ENCODE data around the gene SLC23A2.
"Not testable (repeated sequence)": the region's sequence is repeated elsewhere in the genome, so short reads cannot be mapped to it uniquely, and the experiment has no call there.

Gene SLC23A2

GRCh38 chr20:4897600-4897999 lies 103.7 kb downstream of the SLC23A2 start:
- no peak for DNase-seq

DNA sequence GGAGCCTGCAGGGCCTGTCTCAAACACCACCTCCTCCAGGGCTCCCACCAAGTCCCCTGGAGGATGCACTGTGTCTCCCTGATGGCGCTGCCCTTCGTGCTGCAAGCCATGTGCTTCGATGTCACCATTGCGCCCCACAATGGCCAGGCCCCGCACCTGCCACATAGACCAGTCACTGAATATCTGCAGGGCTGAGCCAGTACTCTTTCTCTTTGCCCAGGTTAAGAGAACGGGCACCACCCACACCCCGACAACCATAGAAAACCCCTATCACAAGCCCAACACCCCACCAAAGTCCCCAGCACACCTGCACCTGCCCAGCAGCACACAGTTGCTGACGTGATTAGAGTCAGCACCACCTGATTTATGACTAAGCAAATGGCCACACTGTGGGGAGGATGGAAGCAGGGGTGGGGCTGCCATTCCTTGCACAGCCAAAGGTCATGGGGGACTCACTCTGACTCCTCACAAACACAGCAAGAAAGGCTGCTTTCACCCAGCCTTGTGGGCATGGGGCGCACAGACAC lies 104.3 kb downstream of the SLC23A2 start:
- DNase-seq, result no peak

DNA sequence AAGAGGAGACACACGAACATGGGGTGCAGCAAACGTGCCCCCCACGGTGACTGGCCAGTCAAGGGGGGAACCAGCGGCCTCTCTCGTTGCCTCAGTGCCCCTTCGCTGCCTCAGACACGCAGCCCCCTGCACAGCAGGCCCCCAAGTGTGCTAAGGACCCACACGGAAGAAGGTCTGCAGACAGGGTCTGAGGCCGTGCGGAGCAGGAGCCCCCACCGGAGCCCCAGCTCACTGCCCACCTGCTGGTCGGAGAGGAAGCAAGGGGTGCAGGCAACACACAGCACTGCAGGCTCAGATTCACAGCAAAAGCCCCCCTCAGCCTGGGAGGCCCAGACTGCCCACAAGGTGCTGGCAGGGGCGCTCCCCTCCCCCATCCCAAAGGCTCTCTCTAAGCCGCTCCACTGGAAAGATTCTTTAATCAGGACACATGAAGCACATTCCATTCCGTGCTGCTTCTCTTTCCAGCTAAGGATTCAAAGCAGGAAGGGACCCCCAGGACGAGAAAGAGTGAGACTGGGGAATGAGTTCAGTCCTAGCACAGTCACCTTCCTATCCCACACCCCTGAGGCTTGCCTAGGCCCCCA lies 105.1 kb downstream of the SLC23A2 start:
- no peak for DNase-seq

DNA sequence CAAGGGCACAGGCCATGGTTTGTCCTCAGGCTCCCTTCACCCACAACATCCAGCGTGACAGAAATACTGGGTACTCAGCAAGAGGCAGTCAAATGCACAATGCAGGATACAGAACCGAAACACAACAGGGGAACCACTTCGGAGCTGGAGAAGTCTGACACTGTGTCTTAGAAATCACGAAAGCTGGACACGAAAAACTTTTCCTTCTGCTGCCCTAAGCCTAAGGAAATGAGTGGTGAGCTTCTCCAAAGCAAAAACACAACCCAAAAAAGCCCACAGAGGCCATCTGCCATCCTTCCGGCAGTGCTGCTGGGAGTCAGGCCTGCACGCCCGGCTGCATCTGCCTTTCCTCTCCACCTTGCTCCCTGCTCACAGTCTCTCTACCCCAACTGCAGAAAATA lies 106.3 kb downstream of the SLC23A2 start:
- DNase-seq, result no peak

DNA sequence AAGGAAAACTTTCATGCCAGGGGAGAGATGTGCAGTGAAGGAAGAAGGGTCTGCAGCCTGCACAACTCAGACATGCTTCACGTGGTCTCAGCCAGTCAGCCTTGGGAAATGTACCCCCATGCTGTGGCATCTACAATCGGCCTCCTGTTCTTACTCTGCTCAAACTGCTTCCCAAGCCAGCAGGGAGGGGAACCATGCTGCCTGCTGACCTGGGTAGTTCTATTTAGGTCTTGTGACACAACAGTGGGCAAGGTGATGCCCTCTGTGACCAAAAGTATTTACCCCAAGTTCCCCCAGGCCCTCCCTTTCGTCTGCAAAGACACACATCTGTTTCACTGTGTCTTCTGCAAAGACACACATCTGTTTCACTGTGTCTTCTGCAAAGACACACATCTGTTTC lies 106.9 kb downstream of the SLC23A2 start:
- no peak for DNase-seq

DNA sequence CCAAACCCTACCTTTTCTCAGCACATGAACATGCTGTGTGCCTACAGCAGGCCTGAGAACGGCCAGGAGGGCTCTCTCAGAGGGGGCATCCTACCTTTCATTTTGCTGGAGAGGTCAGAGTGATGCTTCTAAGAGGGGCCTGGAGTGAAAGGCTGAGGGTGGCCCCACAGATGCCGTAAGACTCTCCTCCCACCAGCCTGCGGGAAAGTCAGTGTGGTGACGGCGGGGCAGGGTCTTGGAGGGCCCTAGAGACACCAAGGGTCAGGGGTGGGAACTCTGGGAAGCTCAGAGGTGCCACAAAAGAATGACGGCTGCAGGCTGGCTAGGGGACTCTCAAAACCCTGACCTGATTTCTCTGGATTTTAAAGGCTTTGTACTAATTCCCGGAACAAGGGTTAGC lies 107.6 kb downstream of the SLC23A2 start:
- DNase-seq, result no peak

GRCh38 chr20:4891997-4892396 lies 109.3 kb downstream of the SLC23A2 start:
- DNase-seq, result no peak

DNA sequence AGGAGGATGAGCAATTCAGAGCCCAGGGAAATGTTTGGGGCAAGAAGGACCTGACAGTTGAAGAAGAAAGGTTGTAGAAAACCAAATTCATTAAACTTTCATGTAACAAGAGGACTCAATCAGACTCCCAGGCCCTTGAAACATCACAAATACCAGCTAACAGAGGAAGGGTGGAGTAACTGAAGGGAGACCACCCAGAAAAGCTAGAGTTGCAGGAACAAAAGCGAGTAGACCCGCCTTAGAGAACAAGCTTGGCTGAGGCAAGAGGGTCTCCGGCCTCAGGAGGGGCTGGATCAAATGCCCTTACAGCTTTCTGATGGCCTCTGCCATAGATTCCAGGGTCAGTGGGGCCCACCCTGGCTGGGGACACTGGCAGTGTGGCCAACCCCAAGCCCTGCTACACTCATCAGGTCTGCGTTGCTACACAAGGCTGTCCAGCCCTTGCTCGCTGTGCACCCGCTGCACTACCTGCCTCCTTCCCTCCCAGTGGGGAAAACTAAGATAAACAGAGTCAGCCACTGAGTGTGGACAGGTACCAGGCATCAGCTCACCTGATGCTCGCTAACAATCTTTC lies 110.0 kb downstream of the SLC23A2 start:
- no peak for DNase-seq

GRCh38 chr20:4889446-4889845 lies 111.9 kb downstream of the SLC23A2 start:
- DNase-seq, result no peak

GRCh38 chr20:4887586-4887985 lies 113.7 kb downstream of the SLC23A2 start:
- DNase-seq, result no peak

DNA sequence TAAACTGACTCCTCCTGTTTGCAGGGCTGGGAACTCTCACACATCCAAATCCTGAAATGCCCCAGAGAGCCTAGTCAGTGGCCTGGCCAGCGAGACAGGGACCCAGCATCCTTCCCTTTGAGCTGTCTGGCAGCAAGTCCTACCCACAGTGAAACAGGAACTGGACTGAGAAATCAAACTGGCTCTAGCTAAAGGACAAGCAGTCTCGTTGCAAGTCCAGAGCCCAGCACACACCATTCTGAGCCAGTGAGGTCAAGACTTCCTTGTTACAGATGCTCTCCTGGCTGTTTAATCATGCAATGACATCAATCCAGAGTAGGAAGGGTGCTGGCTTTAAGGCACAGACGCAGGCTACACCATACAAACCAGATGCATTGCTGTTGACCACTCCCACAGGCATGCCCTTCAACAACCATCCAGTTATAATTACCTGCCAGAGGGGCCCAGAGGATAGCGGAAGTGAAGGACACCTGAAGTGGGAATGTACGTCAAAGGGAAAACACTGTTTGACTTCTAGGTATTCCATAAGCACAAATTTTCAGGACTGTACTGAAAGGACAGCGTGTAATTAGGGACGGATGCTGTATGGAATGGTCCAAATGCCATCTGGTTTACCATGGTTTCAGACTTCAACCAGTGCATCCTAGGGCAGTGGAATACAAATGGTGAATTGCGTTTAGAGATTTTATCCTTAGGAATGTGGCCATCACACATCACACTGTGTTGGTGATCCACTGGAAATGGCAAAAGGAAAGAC lies 114.4 kb downstream of the SLC23A2 start:
- DNase-seq, result no peak

DNA sequence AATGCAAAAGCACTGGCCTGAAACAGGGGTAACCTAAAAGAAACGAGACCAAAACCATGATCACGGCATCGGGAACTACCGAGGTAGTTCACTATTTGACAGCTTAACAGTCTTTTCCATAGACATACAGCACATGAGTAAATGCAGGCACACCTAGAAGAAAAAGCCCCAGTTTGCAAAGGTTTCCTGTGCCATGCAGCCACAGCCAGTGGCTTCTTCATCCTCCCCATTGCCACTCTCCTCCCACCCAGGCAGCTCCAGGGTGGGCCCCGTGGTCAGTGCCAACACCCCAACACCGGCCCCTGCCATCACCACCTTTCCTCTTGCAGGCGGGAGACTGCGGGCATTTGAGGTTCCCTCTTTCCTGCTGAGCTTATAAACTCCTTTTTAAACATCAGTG lies 115.4 kb downstream of the SLC23A2 start:
- DNase-seq, result no peak

DNA sequence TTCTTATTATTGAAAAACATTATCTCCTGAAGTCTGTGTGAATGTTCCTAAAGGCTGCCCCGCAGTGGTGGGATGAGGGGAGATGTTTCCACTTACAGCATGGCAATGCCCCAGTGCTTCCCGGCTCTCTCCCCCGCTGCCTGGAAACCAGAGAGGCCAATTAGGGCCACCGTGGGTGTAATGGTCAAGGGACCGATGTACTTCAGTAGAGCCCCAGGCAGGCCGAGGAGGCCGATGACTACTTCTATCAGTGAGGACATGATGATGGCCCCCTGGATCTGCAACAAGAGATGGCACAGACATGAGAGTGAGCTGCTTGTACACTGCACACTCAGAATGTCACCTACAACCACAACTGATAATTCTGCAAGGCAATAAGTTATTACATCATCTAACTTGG lies 117.8 kb downstream of the SLC23A2 start:
- DNase-seq, result no peak

GRCh38 chr20:4883051-4883450 lies 118.3 kb downstream of the SLC23A2 start:
- DNase-seq, result no peak

GRCh38 chr20:4881006-4881730 lies 120.1 kb downstream of the SLC23A2 start:
- DNase-seq, result no peak

DNA sequence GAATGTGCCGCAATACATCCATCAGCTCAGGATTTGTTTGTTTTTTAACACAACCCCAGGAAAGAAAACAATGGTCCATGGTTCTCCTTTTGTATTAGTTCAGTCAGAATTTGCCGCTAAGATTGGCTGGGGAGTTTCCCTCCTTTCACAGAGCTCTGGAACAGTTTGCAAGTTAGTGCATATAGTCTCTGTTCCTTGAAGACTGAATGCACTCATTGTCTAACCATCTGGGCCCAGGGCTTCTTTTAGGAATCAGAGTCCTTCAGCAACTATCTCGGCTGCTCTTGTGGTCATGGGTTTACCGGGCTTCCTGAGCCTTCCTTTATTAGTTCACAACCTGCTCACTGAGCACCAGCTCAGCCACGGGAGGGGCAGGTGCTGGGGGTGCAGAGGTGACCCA lies 121.3 kb downstream of the SLC23A2 start:
- no peak for DNase-seq

DNA sequence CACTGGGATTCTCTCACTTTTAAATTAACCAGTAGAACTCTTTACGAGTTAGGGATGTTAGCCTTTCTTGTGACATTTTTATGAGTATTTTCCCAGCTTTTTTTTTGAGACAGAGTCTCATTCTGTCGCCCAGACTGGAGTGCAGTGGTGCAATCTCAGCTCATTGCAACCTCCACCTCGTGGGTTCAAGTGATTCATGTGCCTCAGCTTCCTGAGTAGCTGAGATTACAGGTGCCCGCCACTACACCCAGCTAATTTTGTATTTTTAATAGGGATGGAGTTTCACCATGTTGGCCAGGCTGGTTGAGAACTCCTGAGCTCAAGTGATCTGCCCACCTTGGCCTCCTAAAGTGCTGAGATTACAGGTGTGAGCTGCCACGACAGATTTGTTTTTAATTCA lies 123.2 kb downstream of the SLC23A2 start:
- not testable (repeated sequence) for DNase-seq

GRCh38 chr20:4876731-4877130 lies 124.6 kb downstream of the SLC23A2 start:
- peak; percentile 11 for DNase-seq

DNA sequence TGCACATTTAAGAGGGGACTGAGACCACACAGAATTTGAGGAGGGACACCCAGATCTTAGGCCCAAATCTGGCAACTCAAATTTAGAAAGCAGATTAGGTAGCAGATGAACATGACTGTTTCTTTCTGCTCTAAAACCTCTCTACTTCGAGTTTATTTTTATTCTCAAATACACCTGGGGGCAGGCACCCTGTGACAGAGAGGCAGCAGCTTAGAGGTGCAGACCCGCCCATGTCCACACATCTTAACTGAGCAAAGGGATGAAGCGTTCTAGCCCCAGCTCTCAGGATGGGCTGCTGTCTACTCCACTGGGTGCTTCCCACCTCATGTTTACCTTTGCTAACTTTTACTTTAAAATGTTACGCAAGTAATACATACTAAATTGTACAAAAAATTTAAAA lies 125.0 kb downstream of the SLC23A2 start:
- no peak for DNase-seq

DNA sequence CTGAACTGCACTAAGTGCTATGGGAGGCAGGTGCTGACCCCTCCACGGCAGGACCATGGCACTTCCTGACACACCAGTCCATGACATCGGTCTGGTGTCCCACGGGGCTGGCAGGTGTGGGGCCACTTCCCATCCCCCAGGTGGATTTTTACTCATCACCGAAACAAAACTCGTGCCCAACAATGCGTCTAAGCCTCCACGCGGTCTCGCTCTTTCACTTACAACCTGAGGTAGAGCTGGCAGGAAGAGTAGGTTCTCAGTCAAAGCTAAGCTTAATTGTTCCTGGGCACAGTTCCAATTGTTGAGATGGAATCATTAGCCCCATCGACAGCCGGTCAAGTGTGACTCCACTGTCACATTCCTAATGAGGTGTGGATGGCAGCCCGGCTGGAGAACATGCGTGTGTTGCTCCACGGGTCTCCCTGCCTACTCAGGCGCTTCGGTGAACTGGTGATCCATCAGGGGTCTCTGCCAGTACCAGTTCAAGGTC lies 125.7 kb downstream of the SLC23A2 start:
- DNase-seq, result peak; percentile 35

- no peak for DNase-seq
These were observed 127.9 kb downstream of the SLC23A2 start for GRCh38 chr20:4873396-4873795.

DNA sequence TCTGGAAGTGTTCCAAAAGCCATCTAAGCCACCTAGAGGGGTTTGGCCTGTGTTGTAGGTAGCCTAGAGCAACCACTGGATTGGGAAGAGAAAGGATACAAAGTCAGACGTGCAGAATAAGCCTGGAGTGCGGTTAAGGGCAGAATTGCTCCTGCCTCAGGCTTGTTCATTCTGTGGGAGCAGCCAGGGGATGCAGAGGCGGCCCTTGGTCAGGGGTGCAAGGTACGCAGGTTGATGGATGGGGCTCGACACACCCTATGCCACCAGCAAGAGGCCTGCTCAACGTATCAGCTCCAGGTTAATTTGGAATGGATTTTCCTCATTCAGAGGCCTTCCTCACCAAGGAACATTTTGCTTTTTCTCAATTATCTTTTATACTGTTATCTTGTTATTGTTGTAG lies 129.8 kb downstream of the SLC23A2 start:
- no peak for DNase-seq

DNA sequence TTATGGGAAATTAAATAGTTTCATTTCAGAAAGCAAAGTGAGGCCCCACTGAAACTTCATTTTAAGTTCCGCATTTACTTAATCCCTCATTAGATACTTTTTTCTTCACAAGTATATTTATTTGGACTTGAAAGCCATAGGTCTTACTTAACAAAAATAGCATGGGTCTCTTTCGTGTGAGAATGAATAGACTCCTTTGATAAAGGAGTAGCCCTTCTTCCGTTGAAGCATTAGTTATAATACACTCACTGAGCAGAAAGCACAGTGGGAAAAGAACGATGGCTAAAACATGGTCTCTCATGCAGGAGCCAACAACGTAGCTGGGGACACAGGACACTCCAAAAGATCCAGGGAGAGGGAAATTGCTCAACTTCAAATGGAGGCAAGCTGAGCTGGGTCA lies 130.4 kb downstream of the SLC23A2 start:
- no peak for DNase-seq
